ENCODE measurements around the gene SRP54.
"Not testable (repeated sequence)": the region's sequence is repeated elsewhere in the genome, so short reads cannot be mapped to it uniquely, and the experiment has no call there.

SRP54 gene

DNA sequence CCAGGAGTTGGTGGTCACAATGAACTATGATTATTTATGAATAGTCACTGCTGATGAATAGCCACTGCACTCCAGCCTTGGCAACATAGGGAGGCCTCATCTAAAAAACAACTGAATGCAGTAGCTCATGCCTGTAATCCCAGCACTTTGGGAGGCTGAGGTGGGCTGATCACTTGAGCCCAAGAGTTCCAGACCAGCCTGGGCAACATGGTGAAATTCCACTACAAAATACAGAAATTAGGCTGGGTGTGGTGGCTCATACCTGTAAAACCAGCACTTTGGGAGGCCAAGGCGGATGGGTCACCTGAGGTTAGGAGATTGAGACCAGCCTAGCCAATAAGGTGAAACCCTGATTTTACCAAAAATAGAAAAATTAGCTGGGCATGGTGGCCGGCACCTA lies 49.8 kb downstream of the SRP54 start:
- H3K27me3 ChIP-seq (ENCODE audit: insufficient read depth, low read length, poor library complexity) = no peaks in the 10 kb centered on the region
- no peak overlapping the region for H3K4ac ChIP-seq (ENCODE audit: low read depth, low read length)
- H3K56ac ChIP-seq (ENCODE audit: low read length) = no peak overlapping the region
- no peak overlapping the region for H2BK15ac ChIP-seq (replicated peaks; ENCODE audit: low read depth)
- H3K4me3 ChIP-seq (ENCODE audit: low read length) = no peak overlapping the region
- H2AK5ac ChIP-seq (ENCODE audit: low read length) = no peak overlapping the region
- no peak overlapping the region for H3K18ac ChIP-seq (ENCODE audit: low read length)
- no peaks in the 10 kb centered on the region for H3K79me2 ChIP-seq (ENCODE audit: control insufficient read depth, insufficient read depth, low read length)
- H3K23ac ChIP-seq (ENCODE audit: low read length) = no peak overlapping the region
- no peak for DNase-seq
- no peak overlapping the region for H4K8ac ChIP-seq (ENCODE audit: low read depth, low read length)
- H3K79me1 ChIP-seq (ENCODE audit: low read length) = no peaks in the 10 kb centered on the region
- H3K27ac ChIP-seq (ENCODE audit: low read depth, low read length) = no peak overlapping the region
- no peak overlapping the region for H2BK120ac ChIP-seq (ENCODE audit: low read depth, low read length)
- H3K4me2 ChIP-seq (ENCODE audit: low read length) = no peak overlapping the region
- H4K5ac ChIP-seq (ENCODE audit: low read length) = no peak overlapping the region
- no peaks in the 10 kb centered on the region for H3K4me1 ChIP-seq (ENCODE audit: control insufficient read depth, low read depth, low read length)
- H3K9ac ChIP-seq (ENCODE audit: low read length) = no peak overlapping the region
- no peak overlapping the region for H2BK5ac ChIP-seq (ENCODE audit: low read length)
- H3K36me3 ChIP-seq (ENCODE audit: control insufficient read depth, insufficient read depth, low read length) = no peaks in the 10 kb centered on the region
- WGBS (ENCODE audit: extremely low coverage, insufficient coverage, low lambda C conversion rate) = no CpG with 5 or more reads among the region's 2 CpGs

DNA sequence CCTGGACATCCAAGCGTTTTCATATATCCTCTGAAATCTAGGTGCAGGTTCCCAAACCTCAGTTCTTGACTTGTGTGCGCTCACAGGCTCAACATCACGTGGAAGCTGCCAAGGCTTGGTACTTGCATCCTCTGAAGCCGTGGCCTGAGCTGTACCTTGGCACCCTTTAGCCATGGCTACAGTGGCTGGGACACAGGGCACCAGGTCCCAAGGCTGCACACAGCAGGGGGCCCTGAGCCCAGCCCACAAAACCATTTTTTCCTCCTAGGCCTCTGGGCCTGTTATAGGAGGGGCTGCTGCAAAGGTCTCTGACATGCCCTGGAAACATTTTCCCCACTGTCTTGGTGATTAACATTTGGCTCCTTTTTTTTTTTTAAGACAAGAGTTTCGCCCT lies 51.6 kb downstream of the SRP54 start:
- no peak overlapping the region for H4K8ac ChIP-seq (ENCODE audit: low read depth, low read length)
- H3K79me2 ChIP-seq (ENCODE audit: control insufficient read depth, insufficient read depth, low read length) = no peaks in the 10 kb centered on the region
- no peak overlapping the region for H2BK5ac ChIP-seq (ENCODE audit: low read length)
- no CpG with 5 or more reads among the region's 5 CpGs for WGBS (ENCODE audit: extremely low coverage, insufficient coverage, low lambda C conversion rate)
- no peak overlapping the region for H3K4me3 ChIP-seq (ENCODE audit: low read length)
- peak; percentile 30 for DNase-seq
- H3K23ac ChIP-seq (ENCODE audit: low read length) = no peak overlapping the region
- no peak overlapping the region for H3K27ac ChIP-seq (ENCODE audit: low read depth, low read length)
- no peaks in the 10 kb centered on the region for H3K79me1 ChIP-seq (ENCODE audit: low read length)
- H3K4ac ChIP-seq (ENCODE audit: low read depth, low read length) = no peak overlapping the region
- no peaks in the 10 kb centered on the region for H3K4me1 ChIP-seq (ENCODE audit: control insufficient read depth, low read depth, low read length)
- no peak overlapping the region for H2AK5ac ChIP-seq (ENCODE audit: low read length)
- no peak overlapping the region for H2BK120ac ChIP-seq (ENCODE audit: low read depth, low read length)
- no peak overlapping the region for H3K9ac ChIP-seq (ENCODE audit: low read length)
- no peak overlapping the region for H2BK15ac ChIP-seq (replicated peaks; ENCODE audit: low read depth)
- no peak overlapping the region for H3K4me2 ChIP-seq (ENCODE audit: low read length)
- no peak overlapping the region for H3K18ac ChIP-seq (ENCODE audit: low read length)
- no peak overlapping the region for H3K56ac ChIP-seq (ENCODE audit: low read length)
- H4K5ac ChIP-seq (ENCODE audit: low read length) = no peak overlapping the region
- no peaks in the 10 kb centered on the region for H3K36me3 ChIP-seq (ENCODE audit: control insufficient read depth, insufficient read depth, low read length)
- no peaks in the 10 kb centered on the region for H3K27me3 ChIP-seq (ENCODE audit: insufficient read depth, low read length, poor library complexity)

DNA sequence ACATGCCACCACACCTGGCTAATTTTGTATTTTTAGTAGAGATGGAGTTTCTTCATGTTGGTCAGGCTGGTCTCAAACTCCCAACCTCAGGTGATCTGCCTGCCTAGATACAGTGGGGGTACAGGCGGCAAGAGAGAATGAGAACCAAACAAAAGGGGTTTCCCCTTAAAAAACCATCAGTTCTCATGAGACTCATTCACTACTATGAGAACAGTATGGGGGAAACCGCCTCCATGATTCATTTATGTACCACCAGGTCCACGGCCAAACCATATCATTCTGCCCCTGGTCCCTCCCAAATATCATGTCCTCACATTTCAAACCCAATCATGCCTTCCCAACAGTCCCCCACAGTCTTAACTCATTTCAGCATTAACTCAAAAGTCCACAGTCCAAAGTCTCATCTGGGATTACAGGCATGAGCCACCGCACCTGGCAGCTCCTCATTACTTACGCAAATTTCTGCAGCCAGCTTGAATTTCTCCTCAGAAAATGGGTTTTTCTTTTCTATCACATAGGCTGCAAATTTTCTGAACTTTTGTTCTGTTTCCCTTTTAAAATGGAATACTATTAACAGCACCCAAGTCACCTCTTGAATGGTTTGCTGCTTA lies 52.3 kb downstream of the SRP54 start:
- H2BK120ac ChIP-seq (ENCODE audit: low read depth, low read length); H3K56ac ChIP-seq (ENCODE audit: low read length); H4K8ac ChIP-seq (ENCODE audit: low read depth, low read length); H3K4me2 ChIP-seq (ENCODE audit: low read length); H3K4ac ChIP-seq (ENCODE audit: low read depth, low read length); H3K4me1 ChIP-seq (ENCODE audit: control insufficient read depth, low read depth, low read length); H2BK15ac ChIP-seq (replicated peaks; ENCODE audit: low read depth); H3K4me3 ChIP-seq (ENCODE audit: low read length); H3K27ac ChIP-seq (ENCODE audit: low read depth, low read length); H3K27me3 ChIP-seq (ENCODE audit: insufficient read depth, low read length, poor library complexity); H2AK5ac ChIP-seq (ENCODE audit: low read length); H3K36me3 ChIP-seq (ENCODE audit: control insufficient read depth, insufficient read depth, low read length); H2BK5ac ChIP-seq (ENCODE audit: low read length); H3K79me1 ChIP-seq (ENCODE audit: low read length); H4K5ac ChIP-seq (ENCODE audit: low read length); H3K23ac ChIP-seq (ENCODE audit: low read length); DNase-seq; H3K9ac ChIP-seq (ENCODE audit: low read length); H3K79me2 ChIP-seq (ENCODE audit: control insufficient read depth, insufficient read depth, low read length); H3K18ac ChIP-seq (ENCODE audit: low read length): not testable (repeated sequence)
- WGBS (ENCODE audit: extremely low coverage, insufficient coverage, low lambda C conversion rate) = no CpG with 5 or more reads among the region's 5 CpGs

DNA sequence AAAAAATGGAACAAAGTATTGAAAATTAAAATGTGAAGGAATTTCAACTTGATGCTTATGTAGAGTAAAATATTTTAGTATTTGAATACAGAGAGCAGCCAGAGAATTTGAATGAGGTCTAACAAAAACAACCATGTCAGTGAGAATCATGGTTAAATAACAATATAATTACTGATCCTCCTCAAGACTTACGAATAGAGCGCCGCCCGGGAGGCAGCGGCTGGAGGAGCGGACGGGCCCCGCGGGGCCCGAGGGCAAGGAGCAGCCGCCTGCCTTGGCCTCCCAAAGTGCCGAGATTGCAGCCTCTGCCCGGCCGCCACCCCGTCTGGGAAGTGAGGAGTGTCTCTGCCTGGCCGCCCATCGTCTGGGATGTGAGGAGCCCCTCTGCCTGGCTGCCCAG lies 55.5 kb downstream of the SRP54 start:
- H3K18ac ChIP-seq (ENCODE audit: low read length); H2BK120ac ChIP-seq (ENCODE audit: low read depth, low read length); H3K4me2 ChIP-seq (ENCODE audit: low read length): not testable (repeated sequence)

DNA sequence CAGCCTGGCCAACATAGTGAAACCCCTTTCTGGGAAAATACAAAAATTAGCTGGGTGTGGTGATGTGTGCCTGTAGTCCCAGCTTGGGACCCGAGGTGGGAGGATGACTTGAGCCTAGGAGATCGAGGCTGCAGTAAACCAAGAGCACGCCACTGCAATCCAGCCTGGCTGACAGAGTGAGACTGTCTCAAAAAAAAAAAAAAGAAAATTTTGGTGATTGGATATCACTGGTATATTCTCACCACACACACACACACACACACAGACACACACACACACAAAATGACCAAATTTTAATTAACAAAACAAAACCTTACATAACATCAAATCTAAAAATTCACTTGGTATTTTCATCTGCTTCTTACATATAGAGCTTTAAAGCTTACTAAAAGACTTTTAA lies 59.8 kb downstream of the SRP54 start:
- no peak overlapping the region for H4K5ac ChIP-seq (ENCODE audit: low read length)
- H3K36me3 ChIP-seq (ENCODE audit: control insufficient read depth, insufficient read depth, low read length) = no peaks in the 10 kb centered on the region
- no peak overlapping the region for H2BK5ac ChIP-seq (ENCODE audit: low read length)
- no peak overlapping the region for H4K8ac ChIP-seq (ENCODE audit: low read depth, low read length)
- H3K4ac ChIP-seq (ENCODE audit: low read depth, low read length) = no peak overlapping the region
- H3K23ac ChIP-seq (ENCODE audit: low read length) = no peak overlapping the region
- no peak overlapping the region for H2AK5ac ChIP-seq (ENCODE audit: low read length)
- H3K4me1 ChIP-seq (ENCODE audit: control insufficient read depth, low read depth, low read length) = no peaks in the 10 kb centered on the region
- H3K9ac ChIP-seq (ENCODE audit: low read length) = no peak overlapping the region
- no peak overlapping the region for H2BK15ac ChIP-seq (replicated peaks; ENCODE audit: low read depth)
- H3K27me3 ChIP-seq (ENCODE audit: insufficient read depth, low read length, poor library complexity) = no peaks in the 10 kb centered on the region
- H3K27ac ChIP-seq (ENCODE audit: low read depth, low read length) = no peak overlapping the region
- peaks cover 2% of the 10 kb centered on the region for H3K79me1 ChIP-seq (ENCODE audit: low read length)
- no peak overlapping the region for H3K4me3 ChIP-seq (ENCODE audit: low read length)
- H3K79me2 ChIP-seq (ENCODE audit: control insufficient read depth, insufficient read depth, low read length) = peaks cover 5% of the 10 kb centered on the region
- WGBS (ENCODE audit: extremely low coverage, insufficient coverage, low lambda C conversion rate) = no CpG with 5 or more reads among the region's 3 CpGs
- H3K56ac ChIP-seq (ENCODE audit: low read length) = no peak overlapping the region
- no peak overlapping the region for H3K18ac ChIP-seq (ENCODE audit: low read length)
- H3K4me2 ChIP-seq (ENCODE audit: low read length) = no peak overlapping the region
- no peak for DNase-seq
- no peak overlapping the region for H2BK120ac ChIP-seq (ENCODE audit: low read depth, low read length)

More for the DNA sequence above, 55.5 kb downstream of the SRP54 start:
- DNase-seq; H4K8ac ChIP-seq (ENCODE audit: low read depth, low read length); H2BK15ac ChIP-seq (replicated peaks; ENCODE audit: low read depth); H3K4me3 ChIP-seq (ENCODE audit: low read length); H3K79me1 ChIP-seq (ENCODE audit: low read length); H3K79me2 ChIP-seq (ENCODE audit: control insufficient read depth, insufficient read depth, low read length); H3K4ac ChIP-seq (ENCODE audit: low read depth, low read length); H3K23ac ChIP-seq (ENCODE audit: low read length); H3K9ac ChIP-seq (ENCODE audit: low read length); H2AK5ac ChIP-seq (ENCODE audit: low read length); H3K4me1 ChIP-seq (ENCODE audit: control insufficient read depth, low read depth, low read length); H2BK5ac ChIP-seq (ENCODE audit: low read length); H3K27me3 ChIP-seq (ENCODE audit: insufficient read depth, low read length, poor library complexity); H4K5ac ChIP-seq (ENCODE audit: low read length); H3K56ac ChIP-seq (ENCODE audit: low read length); H3K27ac ChIP-seq (ENCODE audit: low read depth, low read length); H3K36me3 ChIP-seq (ENCODE audit: control insufficient read depth, insufficient read depth, low read length): not testable (repeated sequence)
- WGBS (ENCODE audit: extremely low coverage, insufficient coverage, low lambda C conversion rate) = no CpG with 5 or more reads among the region's 17 CpGs

DNA sequence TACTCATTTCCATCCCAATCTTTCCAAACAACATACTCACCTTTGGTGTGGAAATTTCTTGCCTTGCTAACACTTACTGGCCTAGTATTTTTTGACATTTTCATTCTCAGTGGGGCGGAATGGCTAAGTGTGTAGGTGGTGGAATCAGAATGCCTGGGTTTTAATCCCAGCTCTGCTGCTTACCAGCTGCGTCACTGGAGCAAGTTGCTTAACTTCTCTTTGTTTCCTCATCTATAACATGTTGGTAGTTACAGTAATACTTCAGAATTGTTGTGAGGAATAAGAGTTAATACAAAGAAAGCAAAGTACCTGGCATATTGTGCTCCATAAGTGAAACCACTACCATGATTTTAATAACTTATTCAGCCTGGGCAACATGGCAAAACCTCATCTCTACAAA lies 60.3 kb downstream of the SRP54 start:
- H3K27ac ChIP-seq (ENCODE audit: low read depth, low read length) = no peak overlapping the region
- no peak for DNase-seq
- H3K18ac ChIP-seq (ENCODE audit: low read length) = no peak overlapping the region
- no peak overlapping the region for H4K8ac ChIP-seq (ENCODE audit: low read depth, low read length)
- H3K56ac ChIP-seq (ENCODE audit: low read length) = no peak overlapping the region
- H2BK120ac ChIP-seq (ENCODE audit: low read depth, low read length) = no peak overlapping the region
- H3K9ac ChIP-seq (ENCODE audit: low read length) = no peak overlapping the region
- no peak overlapping the region for H4K5ac ChIP-seq (ENCODE audit: low read length)
- H3K4me3 ChIP-seq (ENCODE audit: low read length) = no peak overlapping the region
- H2BK5ac ChIP-seq (ENCODE audit: low read length) = no peak overlapping the region
- H3K4me2 ChIP-seq (ENCODE audit: low read length) = no peak overlapping the region
- H3K36me3 ChIP-seq (ENCODE audit: control insufficient read depth, insufficient read depth, low read length) = no peaks in the 10 kb centered on the region
- H2BK15ac ChIP-seq (replicated peaks; ENCODE audit: low read depth) = no peak overlapping the region
- no peak overlapping the region for H2AK5ac ChIP-seq (ENCODE audit: low read length)
- WGBS (ENCODE audit: extremely low coverage, insufficient coverage, low lambda C conversion rate) = no CpG with 5 or more reads among the region's 2 CpGs
- peaks cover 7% of the 10 kb centered on the region for H3K79me2 ChIP-seq (ENCODE audit: control insufficient read depth, insufficient read depth, low read length)
- no peaks in the 10 kb centered on the region for H3K27me3 ChIP-seq (ENCODE audit: insufficient read depth, low read length, poor library complexity)
- H3K79me1 ChIP-seq (ENCODE audit: low read length) = peaks cover 2% of the 10 kb centered on the region
- no peak overlapping the region for H3K23ac ChIP-seq (ENCODE audit: low read length)
- H3K4ac ChIP-seq (ENCODE audit: low read depth, low read length) = no peak overlapping the region
- no peaks in the 10 kb centered on the region for H3K4me1 ChIP-seq (ENCODE audit: control insufficient read depth, low read depth, low read length)

Measured in mesendoderm (in vitro differentiated cells).